Left ventricle myocardium inferior (tissue), 1 donor: ENCODE data around the gene ENPP1. TPM values are rescaled to one million over a fixed set of nuclear protein-coding genes. Genes with fewer than 3 reads are reported as not detected.

Source experiments
- DNase-seq: peaks from one replicate; pipeline ENCODE4 v3.0.0-alpha.2; 2020
- H3K27ac ChIP-seq: fragments of 200-600 bp; replicated peaks from 2 replicates; pipeline ENCODE4 v1.8.0; 2021
- H3K27me3 ChIP-seq: fragments of 200-600 bp; 2 replicates; pipeline ENCODE4 v1.8.0; 2021; ENCODE audit warnings: low read depth
- H3K36me3 ChIP-seq: fragments of 200-600 bp; 2 replicates; pipeline ENCODE4 v1.8.0; 2021
- H3K4me1 ChIP-seq: fragments of 200-600 bp; 2 replicates; pipeline ENCODE4 v1.8.0; 2021
- H3K4me3 ChIP-seq: fragments of 200-600 bp; 2 replicates; pipeline ENCODE4 v1.8.0; 2021; ENCODE audit warnings: mild to moderate bottlenecking, moderate library complexity
- H3K9me3 ChIP-seq: fragments of 200-600 bp; replicated peaks from 2 replicates; pipeline ENCODE4 v1.8.0; 2021
- intact Hi-C: fragments of 100-400 bp; cut with micrococcal nuclease; formaldehyde crosslinking; loops from one replicate; pipeline ENCODE4 v1.11.0; 2022
- total RNA-seq: library from RNA; stranded (reverse); fragmentation: NEBNext Ultra II Directional; extraction: Animal tissue kit (Norgen Biotek cat#: 25700); gene quantifications from one replicate; pipeline ENCODE4 v1.2.1, GENCODE V29; 2021
- TF ChIP-seq, protein P1 (sequence below): fragments of 200-600 bp; IDR thresholded peaks from 2 replicates; pipeline ENCODE4 v1.8.0; 2021; ENCODE audit warnings: antibody characterized with exemption, mild to moderate bottlenecking, borderline replicate concordance
- donor health status: DM: no; HTN: yes; CAD: no; lungs with severe emphysema.

Gene ENPP1
- total RNA-seq, 1 donor from 2014 or later = 2.9 TPM

DNA sequence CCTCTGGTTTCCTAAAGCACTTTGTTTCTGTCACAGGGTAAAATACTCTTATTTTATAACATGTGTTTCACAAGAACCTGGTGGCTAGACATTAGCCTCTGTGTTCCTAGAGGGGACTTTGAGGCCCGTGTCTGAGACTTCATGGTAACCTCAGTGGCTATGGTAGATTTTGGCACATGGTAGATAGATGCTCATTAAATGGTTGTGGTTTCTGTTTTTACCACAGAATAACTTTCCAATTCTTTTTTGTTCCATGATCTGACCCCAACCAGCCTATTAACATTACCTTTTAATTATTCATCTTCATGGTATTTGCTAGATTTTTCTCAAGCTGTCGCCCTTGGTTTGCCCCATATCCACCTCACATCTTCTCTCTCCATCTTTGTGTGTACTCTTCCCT lies 109.0 kb downstream of the ENPP1 start:
- intact Hi-C loops = no loop called here
- peaks cover 27% of the 10 kb centered on the region for H3K27me3 ChIP-seq
- no peaks in the 10 kb centered on the region for H3K36me3 ChIP-seq
- no peak for DNase-seq
- peaks cover under 1% of the 10 kb centered on the region for H3K9me3 ChIP-seq
- TF ChIP-seq, protein P1, sequence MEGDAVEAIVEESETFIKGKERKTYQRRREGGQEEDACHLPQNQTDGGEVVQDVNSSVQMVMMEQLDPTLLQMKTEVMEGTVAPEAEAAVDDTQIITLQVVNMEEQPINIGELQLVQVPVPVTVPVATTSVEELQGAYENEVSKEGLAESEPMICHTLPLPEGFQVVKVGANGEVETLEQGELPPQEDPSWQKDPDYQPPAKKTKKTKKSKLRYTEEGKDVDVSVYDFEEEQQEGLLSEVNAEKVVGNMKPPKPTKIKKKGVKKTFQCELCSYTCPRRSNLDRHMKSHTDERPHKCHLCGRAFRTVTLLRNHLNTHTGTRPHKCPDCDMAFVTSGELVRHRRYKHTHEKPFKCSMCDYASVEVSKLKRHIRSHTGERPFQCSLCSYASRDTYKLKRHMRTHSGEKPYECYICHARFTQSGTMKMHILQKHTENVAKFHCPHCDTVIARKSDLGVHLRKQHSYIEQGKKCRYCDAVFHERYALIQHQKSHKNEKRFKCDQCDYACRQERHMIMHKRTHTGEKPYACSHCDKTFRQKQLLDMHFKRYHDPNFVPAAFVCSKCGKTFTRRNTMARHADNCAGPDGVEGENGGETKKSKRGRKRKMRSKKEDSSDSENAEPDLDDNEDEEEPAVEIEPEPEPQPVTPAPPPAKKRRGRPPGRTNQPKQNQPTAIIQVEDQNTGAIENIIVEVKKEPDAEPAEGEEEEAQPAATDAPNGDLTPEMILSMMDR = no peak
- no peak overlapping the region for H3K4me3 ChIP-seq
- H3K27ac ChIP-seq = no peak overlapping the region
- H3K4me1 ChIP-seq = no peaks in the 10 kb centered on the region

DNA sequence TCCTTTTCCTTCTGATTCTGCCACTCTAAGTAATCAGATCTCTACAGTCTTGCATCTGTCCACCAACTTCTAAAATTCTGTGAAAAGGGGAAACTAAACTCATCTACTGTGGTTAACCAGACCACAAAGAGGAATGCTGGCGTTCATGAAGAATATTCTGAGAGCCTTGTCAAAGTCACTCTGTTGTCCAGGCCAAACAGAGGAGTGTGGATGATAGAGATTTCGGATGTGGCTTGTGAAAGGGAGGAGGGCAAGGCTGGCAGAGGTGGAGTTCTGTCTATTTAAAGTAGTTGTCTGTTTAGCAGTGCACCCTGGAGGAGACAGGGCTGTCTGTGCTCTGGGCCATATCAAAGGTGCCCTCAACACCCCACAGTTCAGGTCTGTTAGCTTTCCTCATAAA lies 109.5 kb downstream of the ENPP1 start:
- TF ChIP-seq, protein P1 = no peak
- H3K9me3 ChIP-seq = peaks cover 5% of the 10 kb centered on the region
- no peaks in the 10 kb centered on the region for H3K36me3 ChIP-seq
- H3K4me3 ChIP-seq = no peak overlapping the region
- intact Hi-C loops = no loop called here
- peaks cover 26% of the 10 kb centered on the region for H3K27me3 ChIP-seq
- no peaks in the 10 kb centered on the region for H3K4me1 ChIP-seq
- DNase-seq = no peak
- H3K27ac ChIP-seq = no peak overlapping the region

DNA sequence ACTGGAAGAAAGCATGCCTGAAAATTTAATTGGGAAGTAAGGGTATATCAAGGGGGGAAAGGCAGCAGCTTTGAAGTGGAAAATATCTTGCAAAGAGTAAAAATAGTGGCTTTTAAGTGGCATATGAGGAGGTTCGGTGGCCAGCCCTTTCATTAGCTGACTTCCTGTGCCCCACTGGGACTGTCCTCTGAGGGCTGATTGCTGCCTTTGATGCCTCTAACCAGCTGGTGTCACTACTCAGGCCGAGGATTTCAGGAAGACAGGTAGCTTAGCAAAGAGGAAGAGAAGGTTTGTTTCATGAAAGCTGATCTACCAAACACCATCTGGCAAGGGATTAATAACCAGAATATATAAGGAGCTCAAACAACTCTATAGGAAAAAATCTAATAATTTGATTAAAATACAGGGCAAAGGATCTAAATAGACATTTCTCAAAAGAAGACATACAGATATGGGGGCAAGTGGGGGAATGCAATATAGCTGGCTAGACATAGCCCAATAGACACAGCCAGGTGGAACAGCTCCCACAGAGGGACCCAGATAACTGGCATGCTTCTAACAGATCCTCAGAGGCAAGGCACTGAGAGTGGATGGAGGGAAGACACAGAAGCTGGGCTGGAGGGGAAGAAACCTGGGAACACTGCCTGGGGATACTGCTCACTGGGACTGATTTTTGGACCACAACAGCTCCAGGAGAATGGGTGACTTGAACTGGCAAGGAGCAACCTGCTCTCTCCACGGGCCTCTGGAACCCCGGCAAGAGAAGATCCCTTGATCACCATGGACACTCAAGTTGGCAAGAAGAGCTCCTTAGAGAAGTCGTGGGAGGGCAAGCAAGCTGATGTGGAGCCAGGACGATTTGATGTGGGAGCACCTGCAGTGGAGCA lies 110.2 kb downstream of the ENPP1 start:
- H3K27ac ChIP-seq = no peak overlapping the region
- peaks cover 19% of the 10 kb centered on the region for H3K27me3 ChIP-seq
- TF ChIP-seq, protein P1 = no peak
- H3K36me3 ChIP-seq = no peaks in the 10 kb centered on the region
- no peak for DNase-seq
- H3K4me1 ChIP-seq = no peaks in the 10 kb centered on the region
- no peak overlapping the region for H3K4me3 ChIP-seq
- intact Hi-C loops = no loop called here
- H3K9me3 ChIP-seq = peaks cover 12% of the 10 kb centered on the region

DNA sequence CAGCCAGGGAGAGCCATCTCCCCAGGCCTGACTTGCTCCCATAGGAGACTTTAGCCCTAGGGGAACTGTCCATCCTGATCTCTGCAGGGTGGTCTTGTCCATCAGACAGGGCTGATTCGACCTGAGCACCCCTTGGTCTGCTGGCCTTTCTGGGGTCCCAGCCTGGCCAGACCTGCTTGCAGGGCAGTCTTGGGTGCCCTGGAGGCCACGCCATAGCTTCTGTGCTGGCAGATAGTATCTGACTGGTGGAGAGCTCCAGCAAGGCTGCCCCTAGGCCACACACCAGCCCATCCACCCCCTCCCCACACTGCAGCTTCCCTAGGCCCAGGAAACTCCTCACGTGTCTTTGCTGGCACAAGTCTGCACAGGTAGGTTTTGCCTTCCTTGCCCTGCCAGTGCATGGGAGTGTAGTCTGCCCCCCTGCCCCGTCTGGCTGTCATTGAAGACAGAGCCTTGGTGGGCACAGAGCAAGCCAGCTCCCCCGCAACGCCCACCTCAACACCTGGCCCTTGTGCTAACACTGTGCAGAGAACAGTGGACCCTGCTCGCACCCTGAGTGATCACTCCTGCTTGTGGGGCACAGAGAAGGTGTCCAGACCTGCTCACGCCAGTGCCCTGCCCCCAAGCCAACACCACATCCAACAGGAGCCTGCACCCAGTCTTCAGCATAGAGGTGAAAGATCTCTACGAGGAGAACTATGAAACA lies 111.0 kb downstream of the ENPP1 start:
- Histone ChIP-seq H3K27ac (no peak overlapping the region), H3K4me3 (no peak overlapping the region), H3K27me3 (peaks cover 11% of the 10 kb centered on the region), H3K36me3 (no peaks in the 10 kb centered on the region), H3K9me3 (peaks cover 20% of the 10 kb centered on the region), H3K4me1 (no peaks in the 10 kb centered on the region)
- intact Hi-C loops = no loop called here
- no peak for DNase-seq
- TF ChIP-seq, protein P1 = no peak

DNA sequence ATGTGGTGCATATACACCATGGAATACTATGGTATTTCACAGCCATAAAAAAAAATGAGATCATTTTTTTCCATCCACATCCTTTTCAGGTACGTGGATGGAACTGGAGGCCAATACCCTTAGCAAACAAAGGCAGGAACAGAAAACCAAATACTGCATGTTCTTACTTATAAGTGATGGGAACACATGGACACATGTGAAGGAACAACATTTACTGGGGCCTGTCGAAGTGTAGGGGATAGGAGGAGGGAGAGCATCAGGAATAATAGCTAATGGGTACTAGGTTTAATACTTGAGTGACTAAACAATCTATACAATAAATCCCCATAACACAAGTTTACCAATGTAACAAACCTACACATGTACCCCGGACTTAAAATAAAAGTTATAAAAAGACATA lies 112.8 kb downstream of the ENPP1 start:
- H3K36me3 ChIP-seq = no peaks in the 10 kb centered on the region
- no peak for DNase-seq
- H3K4me1 ChIP-seq = no peaks in the 10 kb centered on the region
- intact Hi-C loops = loop anchor here (10.0 kb wide), 1 partner anchor 244 kb away; no protein-coding TSS in a partner anchor
- TF ChIP-seq, protein P1 = no peak
- no peak overlapping the region for H3K27ac ChIP-seq
- H3K4me3 ChIP-seq = no peak overlapping the region
- H3K27me3 ChIP-seq = peaks cover 5% of the 10 kb centered on the region
- H3K9me3 ChIP-seq = peaks cover 25% of the 10 kb centered on the region
